B cell (primary cell): ENCODE measurements around the gene PDX1. TPM values are rescaled to one million over a fixed set of nuclear protein-coding genes. Genes with fewer than 3 reads are reported as not detected.

Experiments used
- ATAC-seq: fragments of 200-7000 bp; cut with Tn5 transposase; one replicate; pipeline ENCODE4 v1.10.0; 2021; ENCODE audit warnings: low read depth, mild to moderate bottlenecking, moderate number of reproducible peaks, moderate library complexity
- CTCF ChIA-PET: fragments of 350-600 bp; sonication (Branson Sonifier 250); formaldehyde crosslinking; loops from one replicate; lab custom pipeline; 2021; ENCODE audit warnings: antibody characterized with exemption, inconsistent platforms; lab: Charles Lee
- POLR2A ChIA-PET: fragments of 350-600 bp; sonication (Branson Sonifier 250); formaldehyde crosslinking; loops from one replicate; lab custom pipeline; 2021; ENCODE audit warnings: antibody characterized with exemption; lab: Charles Lee
- DNase-seq: peaks from one replicate; pipeline ENCODE4 v3.0.0; 2013
- H2AFZ ChIP-seq: 2 replicates; pipeline ENCODE4 v1.6.1; 2012; ENCODE audit warnings: mild to moderate bottlenecking, low read depth, low read length; ENCODE audit not compliant: insufficient read depth, poor library complexity, severe bottlenecking
- H3K27ac ChIP-seq, 2 donors: 1 replicate in 1 of 2; 2 replicates in 1 of 2; pipeline ENCODE4 v1.5.1; 2012 to 2013; ENCODE audit warnings: low read length in 2 of 2, mild to moderate bottlenecking in 2 of 2, moderate library complexity in 1 of 2
- H3K27me3 ChIP-seq, 4 experiments: fragments of 200-600 bp in 1 of 4; sonication (generic) in 1 of 4; replicated peaks in 1 of 4; 1 replicate in 2 of 4; 2 replicates in 2 of 4; pipeline versions ENCODE4 v1.6.1 to v1.7.0; 2013 to 2016; ENCODE audit warnings: low read length in 3 of 4, mild to moderate bottlenecking in 2 of 4, mixed read lengths in 1 of 4, moderate library complexity in 1 of 4; ENCODE audit not compliant: insufficient read depth in 4 of 4, control insufficient read depth in 3 of 4; ENCODE audit errors: control extremely low read depth in 1 of 4
- H3K36me3 ChIP-seq, 2 experiments: replicated peaks in 1 of 2; 1 replicate in 1 of 2; 2 replicates in 1 of 2; pipeline versions ENCODE4 v1.6.1 to v1.7.1; 2013; ENCODE audit warnings: low read length in 1 of 2; ENCODE audit not compliant: insufficient read depth in 2 of 2, control insufficient read depth in 1 of 2; ENCODE audit errors: control extremely low read depth in 1 of 2, extremely low read depth in 1 of 2
- H3K4me1 ChIP-seq, 2 donors: fragments of 200-600 bp in 1 of 2; sonication (generic) in 1 of 2; 1 replicate in 1 of 2; 2 replicates in 1 of 2; pipeline versions ENCODE4 v1.5.1 to v1.6.1; 2013 to 2017; ENCODE audit warnings: low read length in 2 of 2; ENCODE audit not compliant: control insufficient read depth in 2 of 2, insufficient read depth in 2 of 2
- H3K4me2 ChIP-seq: replicated peaks from 2 replicates; pipeline ENCODE3; 2012; ENCODE audit warnings: mild to moderate bottlenecking, low read depth, low read length; ENCODE audit not compliant: poor library complexity, severe bottlenecking
- H3K4me3 ChIP-seq, 5 experiments: fragments of 200-600 bp in 1 of 5; sonication (generic) in 1 of 5; 1 replicate in 3 of 5; 2 replicates in 2 of 5; pipeline versions ENCODE4 v1.5.1 to v1.7.0; 2011 to 2016; ENCODE audit warnings: low read length in 4 of 5, mild to moderate bottlenecking in 4 of 5, low read depth in 2 of 5, control low read depth in 1 of 5, moderate library complexity in 1 of 5; ENCODE audit not compliant: insufficient read depth in 1 of 5; ENCODE audit errors: control extremely low read depth in 1 of 5, extremely low read depth in 1 of 5
- H3K79me2 ChIP-seq: fragments of 200-600 bp; sonication (generic); one replicate; pipeline ENCODE4 v1.6.0; 2016; ENCODE audit warnings: low read length; ENCODE audit not compliant: control insufficient read depth, insufficient read depth
- H3K9ac ChIP-seq: fragments of 200-600 bp; sonication (generic); 2 replicates; pipeline ENCODE4 v1.6.1; 2017; ENCODE audit warnings: mild to moderate bottlenecking, low read length, moderate library complexity
- H3K9me3 ChIP-seq, 3 donors: one replicate each; pipeline versions ENCODE4 v1.6.1 to v1.7.1; 2013; ENCODE audit warnings: low read length in 2 of 3; ENCODE audit not compliant: control insufficient read depth in 2 of 3, insufficient read depth in 1 of 3; ENCODE audit errors: control extremely low read depth in 1 of 3
- H4K20me1 ChIP-seq: 2 replicates; pipeline ENCODE4 v1.6.0; 2012; ENCODE audit warnings: mild to moderate bottlenecking, low read length; ENCODE audit not compliant: insufficient read depth, control insufficient read depth, poor library complexity, severe bottlenecking
- H3K27ac Mint-ChIP-seq: one replicate; pipeline ENCODE4 v1.8.0; 2021; ENCODE audit warnings: mixed read lengths
- H3K27me3 Mint-ChIP-seq: one replicate; pipeline ENCODE4 v1.8.0; 2021; ENCODE audit warnings: mixed read lengths
- H3K4me1 Mint-ChIP-seq: one replicate; pipeline ENCODE4 v1.8.0; 2021; ENCODE audit warnings: mixed read lengths
- H3K4me3 Mint-ChIP-seq: one replicate; pipeline ENCODE4 v1.8.0; 2021; ENCODE audit warnings: mixed read lengths
- H3K9me3 Mint-ChIP-seq: one replicate; pipeline ENCODE4 v1.8.0; 2022; ENCODE audit warnings: mixed read lengths; ENCODE audit not compliant: insufficient read depth
- EZH2 ChIP-seq: IDR thresholded peaks from 2 replicates; pipeline ENCODE4 v1.6.1; 2012; ENCODE audit warnings: borderline replicate concordance, low read depth, mild to moderate bottlenecking, moderate library complexity, low read length; ENCODE audit not compliant: insufficient read depth, poor library complexity, severe bottlenecking
- WGBS: methylation state at CpG from one replicate; pipeline ENCODE4 v1.1.5; 2013; ENCODE audit warnings: missing lambda C conversion rate; ENCODE audit not compliant: insufficient coverage; 5-methylcytosine and 5-hydroxymethylcytosine counted together
- intact Hi-C: fragments of 100-400 bp; cut with micrococcal nuclease; formaldehyde crosslinking; loops from one replicate; pipeline ENCODE4 v1.10.0; 2022
- polyA plus RNA-seq: library from polyadenylated mRNA; depleted of rRNA; stranded (reverse); fragments of >200 nt; gene quantifications from 2 replicates; pipeline ENCODE4 v1.2.3, GENCODE V29; 2012
- total RNA-seq, 2 donors: library from RNA; stranded (reverse); fragments of 120-200 nt in 1 of 2; gene quantifications; 1 replicate in 1 of 2; 2 replicates in 1 of 2; pipeline versions ENCODE4 v1.2.3 to v1.2.4, GENCODE V29; 2013 to 2022
- TF ChIP-seq, protein P1 (sequence below): fragments of 200-600 bp; IDR thresholded peaks from one replicate; pipeline ENCODE4 v1.8.0; 2022; ENCODE audit warnings: antibody characterized with exemption, mild to moderate bottlenecking

PDX1 gene
- total and polyA plus RNA-seq, 2 donors (not counting 1 experiment from before 2014, with no cell fraction given) = not detected

DNA sequence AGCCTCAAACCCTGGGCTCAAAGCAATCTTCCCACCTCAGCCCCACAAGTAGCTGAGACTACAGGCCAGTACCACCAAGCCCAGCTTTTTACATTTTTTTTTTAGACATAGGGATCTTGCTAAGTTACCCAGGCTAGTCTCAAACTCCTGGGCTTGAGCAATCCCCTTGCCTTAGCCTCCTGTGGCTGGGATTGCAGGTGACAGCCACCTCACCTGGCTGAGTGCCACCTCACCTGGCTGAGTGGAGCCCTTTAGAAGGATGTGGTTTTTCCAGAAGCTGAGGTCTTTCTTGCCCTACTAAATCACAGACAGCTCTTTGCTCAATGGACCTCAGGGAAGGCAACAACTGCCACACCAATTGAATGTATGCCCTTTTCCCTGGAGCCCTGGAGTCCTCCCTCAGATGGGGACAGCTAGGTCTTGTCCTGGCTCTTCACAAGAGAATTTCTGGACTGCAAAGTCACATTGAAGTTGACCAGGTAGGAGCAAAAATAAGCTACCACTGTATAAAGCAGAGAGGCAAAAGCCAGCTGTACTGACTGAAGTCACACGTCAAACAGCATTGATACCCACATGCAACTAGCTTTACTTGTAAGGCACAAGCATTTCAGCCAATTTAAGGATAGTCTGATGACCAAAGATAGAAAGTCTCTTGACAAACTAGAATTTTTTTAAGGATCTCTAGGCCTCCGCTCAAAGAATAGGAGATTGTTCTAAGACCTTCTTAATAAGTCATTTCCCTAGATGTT, 14.0 kb downstream of the PDX1 start:
- H3K27ac Mint-ChIP-seq = no peak overlapping the region
- H2AFZ ChIP-seq = no peak overlapping the region
- H3K27me3 Mint-ChIP-seq = peaks cover 39% of the 10 kb centered on the region
- peaks cover 3% of the 10 kb centered on the region for H3K4me1 Mint-ChIP-seq
- peaks cover 4 to 9% of the 10 kb centered on the region in 2 donors for H3K4me1 ChIP-seq
- no peak for TF ChIP-seq EZH2
- TF ChIP-seq, protein P1, sequence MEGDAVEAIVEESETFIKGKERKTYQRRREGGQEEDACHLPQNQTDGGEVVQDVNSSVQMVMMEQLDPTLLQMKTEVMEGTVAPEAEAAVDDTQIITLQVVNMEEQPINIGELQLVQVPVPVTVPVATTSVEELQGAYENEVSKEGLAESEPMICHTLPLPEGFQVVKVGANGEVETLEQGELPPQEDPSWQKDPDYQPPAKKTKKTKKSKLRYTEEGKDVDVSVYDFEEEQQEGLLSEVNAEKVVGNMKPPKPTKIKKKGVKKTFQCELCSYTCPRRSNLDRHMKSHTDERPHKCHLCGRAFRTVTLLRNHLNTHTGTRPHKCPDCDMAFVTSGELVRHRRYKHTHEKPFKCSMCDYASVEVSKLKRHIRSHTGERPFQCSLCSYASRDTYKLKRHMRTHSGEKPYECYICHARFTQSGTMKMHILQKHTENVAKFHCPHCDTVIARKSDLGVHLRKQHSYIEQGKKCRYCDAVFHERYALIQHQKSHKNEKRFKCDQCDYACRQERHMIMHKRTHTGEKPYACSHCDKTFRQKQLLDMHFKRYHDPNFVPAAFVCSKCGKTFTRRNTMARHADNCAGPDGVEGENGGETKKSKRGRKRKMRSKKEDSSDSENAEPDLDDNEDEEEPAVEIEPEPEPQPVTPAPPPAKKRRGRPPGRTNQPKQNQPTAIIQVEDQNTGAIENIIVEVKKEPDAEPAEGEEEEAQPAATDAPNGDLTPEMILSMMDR = no peak
- no peaks in the 10 kb centered on the region for H3K36me3 ChIP-seq
- no peaks in the 10 kb centered on the region for H3K9me3 Mint-ChIP-seq
- H3K9me3 ChIP-seq = peaks cover 1 to 6% (median 4%) of the 10 kb centered on the region in 3 donors
- H3K9ac ChIP-seq = no peak overlapping the region
- H3K27ac ChIP-seq = no peak overlapping the region
- CTCF ChIA-PET = interaction anchor here (1.0 to 1.3 kb wide), 3 partner anchors 26 to 572 kb away, joined by 3 read pairs; no protein-coding TSS in a partner anchor
- DNase-seq (no peak), ATAC-seq (no peak)
- no peak overlapping the region for H3K4me2 ChIP-seq
- H3K4me3 ChIP-seq = no peak overlapping the region
- intact Hi-C loops = no loop called here
- H4K20me1 ChIP-seq = no peaks in the 10 kb centered on the region
- peaks cover 0 to 34% (median 27%) of the 10 kb centered on the region in 4 experiments for H3K27me3 ChIP-seq
- POLR2A ChIA-PET = no interaction called here
- H3K79me2 ChIP-seq = no peaks in the 10 kb centered on the region
- no peak overlapping the region for H3K4me3 Mint-ChIP-seq
- WGBS = no CpG with 5 or more reads among the region's 2 CpGs

DNA sequence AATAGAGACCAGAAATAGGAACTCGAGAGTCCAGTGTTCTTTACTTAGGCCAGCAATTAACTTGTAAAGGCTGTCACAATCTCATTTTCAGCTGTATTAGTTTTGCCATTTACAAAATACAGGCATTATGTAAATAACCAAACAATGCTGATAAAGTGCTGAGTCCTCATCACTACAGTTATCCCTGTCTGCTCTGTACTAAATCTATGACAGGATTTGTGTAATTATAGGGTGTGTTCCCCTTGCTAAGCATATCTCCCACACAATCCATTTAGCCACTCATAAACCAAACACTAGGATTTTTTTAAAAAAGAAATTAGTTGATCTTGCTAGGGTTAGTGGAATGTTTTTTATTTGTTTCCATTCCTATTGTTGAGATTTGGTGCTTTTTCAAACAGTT, 23.2 kb downstream of the PDX1 start:
- no peaks in the 10 kb centered on the region for H3K36me3 ChIP-seq
- peaks cover 39% of the 10 kb centered on the region for H3K27me3 Mint-ChIP-seq
- intact Hi-C loops = no loop called here
- no peaks in the 10 kb centered on the region for H3K4me1 ChIP-seq
- peaks cover 0 to 7% (median 5%) of the 10 kb centered on the region in 3 donors for H3K9me3 ChIP-seq
- H3K79me2 ChIP-seq = no peaks in the 10 kb centered on the region
- no peaks in the 10 kb centered on the region for H4K20me1 ChIP-seq
- H3K4me2 ChIP-seq = no peak overlapping the region
- no peak for DNase-seq
- no peaks in the 10 kb centered on the region for H3K4me1 Mint-ChIP-seq
- TF ChIP-seq EZH2 = no peak
- TF ChIP-seq, protein P1 = no peak
- CTCF ChIA-PET = interaction anchor here (1.1 kb wide), 1 partner anchor 116 kb away, joined by 4 read pairs; no protein-coding TSS in a partner anchor
- H3K27ac ChIP-seq = no peak overlapping the region
- H3K4me3 ChIP-seq = no peak overlapping the region
- no peak overlapping the region for H3K27ac Mint-ChIP-seq
- no peak overlapping the region for H2AFZ ChIP-seq
- H3K9me3 Mint-ChIP-seq = peaks cover 6% of the 10 kb centered on the region
- peaks cover 0 to 5% (median 0%) of the 10 kb centered on the region in 4 experiments for H3K27me3 ChIP-seq
- no peak overlapping the region for H3K4me3 Mint-ChIP-seq
- POLR2A ChIA-PET = no interaction called here
- no CpG with 5 or more reads among the region's 1 CpG for WGBS
- ATAC-seq = no peak
- no peak overlapping the region for H3K9ac ChIP-seq
